GM13977 (cell line): Measurements from ENCODE around the gene PSMD1.

Experiments
- DNase-seq: peaks from one replicate; pipeline ENCODE4 v3.0.0; 2012; ENCODE audit warnings: low spot score
- CTCF ChIP-seq: IDR thresholded peaks from 2 replicates; pipeline ENCODE4 v1.5.1; 2012; ENCODE audit warnings: mild to moderate bottlenecking, control low read depth; ENCODE audit not compliant: insufficient read depth; ENCODE audit errors: extremely low read depth, missing control alignments
- in situ Hi-C: fragments of 300-500 bp; cut with MboI; formaldehyde crosslinking; loops from one replicate; pipeline ENCODE4 v1.12.0; 2022; ENCODE audit warnings: low sequenced_read_pairs, low pct_unique_long_range_greater_than_20kb, mixed read lengths, inconsistent platforms; ENCODE audit not compliant: unreplicated experiment

The PSMD1 gene

GRCh38 chr2:231188506-231189170, 132.0 kb downstream of the PSMD1 start:
- no peak for TF ChIP-seq CTCF
- in situ Hi-C loops: no loop called here
- DNase-seq: no peak

GRCh38 chr2:231189171-231189530, 132.5 kb downstream of the PSMD1 start:
- in situ Hi-C loops: no loop called here
- DNase-seq: no peak
- TF ChIP-seq CTCF: no peak

GRCh38 chr2:231189571-231190495, 133.2 kb downstream of the PSMD1 start:
- in situ Hi-C loops: no loop called here
- no peak for TF ChIP-seq CTCF
- DNase-seq: no peak

GRCh38 chr2:231190531-231191197, 134.0 kb downstream of the PSMD1 start:
- in situ Hi-C loops: no loop called here
- TF ChIP-seq CTCF: no peak
- peak; percentile 29 for DNase-seq

GRCh38 chr2:231191896-231192872, 135.5 kb downstream of the PSMD1 start:
- in situ Hi-C loops: no loop called here
- TF ChIP-seq CTCF: peak; percentile 21

More at GRCh38 chr2:231191896-231192872, 135.5 kb downstream of the PSMD1 start:
- DNase-seq: no peak
